GM19239 (cell line): Measurements from ENCODE around the gene TRAK1.

ENCODE experiments used
- DNase-seq: peaks from one replicate; pipeline ENCODE4 v3.0.0; 2011; ENCODE audit warnings: low spot score; ENCODE audit not compliant: insufficient read length
- FAIRE-seq: peaks from 2 replicates; lab custom pipeline; 2011; peaks lifted over from hg19 to GRCh38; lab: Jason Lieb, UNC

TRAK1 gene

DNA sequence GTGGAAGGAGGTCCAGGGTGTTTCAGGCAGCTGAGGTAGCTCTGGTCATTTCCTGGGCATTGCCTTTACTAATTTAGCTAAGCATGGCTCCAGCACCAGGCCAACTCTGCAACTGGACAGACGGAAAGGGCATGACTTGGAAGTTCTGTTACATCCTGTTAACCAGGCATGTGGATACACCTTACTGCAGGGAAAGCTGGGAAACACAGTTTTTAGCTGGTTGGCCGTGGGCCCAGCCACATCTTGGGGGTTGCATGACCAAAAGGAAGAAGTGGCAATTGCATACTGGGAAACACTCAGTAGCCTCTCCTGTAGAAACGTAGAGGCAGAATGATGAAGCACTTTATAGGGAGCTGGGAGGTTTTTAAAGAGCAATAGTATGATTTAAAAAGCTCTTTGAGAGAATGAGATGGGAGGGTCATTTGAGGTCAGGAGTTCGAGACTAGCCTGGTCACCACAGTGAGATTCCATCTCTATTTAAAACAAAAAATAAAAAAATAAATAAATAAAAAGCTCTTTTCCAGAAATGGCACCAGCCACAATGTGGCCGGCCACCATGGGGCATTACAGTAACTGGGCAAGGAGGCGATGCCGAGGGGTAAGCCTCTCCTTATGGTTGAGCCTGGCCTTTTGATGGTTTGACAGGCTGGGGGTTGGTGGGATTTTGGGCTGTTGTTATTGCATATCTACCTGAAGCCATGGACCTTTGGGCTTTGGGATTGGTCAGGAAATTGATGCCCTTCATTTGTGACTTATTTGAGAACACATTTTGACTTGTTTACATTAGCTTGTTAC, 28.6 kb downstream of the TRAK1 start:
- DNase-seq: no peak
- FAIRE-seq: no peak

DNA sequence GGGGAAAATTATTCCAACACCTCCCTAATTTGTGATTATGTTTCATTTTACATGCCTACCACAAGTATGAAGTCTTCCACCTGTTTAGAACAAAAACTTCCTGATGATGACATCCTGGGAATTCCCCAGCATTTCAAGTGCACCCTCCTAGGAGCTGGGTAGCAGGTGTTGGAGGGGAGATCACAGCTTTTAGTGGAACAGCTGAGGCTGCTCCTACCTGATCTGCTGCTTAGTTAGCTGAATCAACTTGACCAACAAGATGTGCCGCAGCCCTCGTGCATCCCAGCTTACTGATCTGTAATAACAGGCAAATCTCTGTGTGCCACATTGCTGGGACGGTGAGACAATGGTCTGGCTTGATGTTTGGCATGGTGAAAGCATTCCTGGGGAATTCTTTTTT, 29.7 kb downstream of the TRAK1 start:
- no peak for FAIRE-seq

DNA sequence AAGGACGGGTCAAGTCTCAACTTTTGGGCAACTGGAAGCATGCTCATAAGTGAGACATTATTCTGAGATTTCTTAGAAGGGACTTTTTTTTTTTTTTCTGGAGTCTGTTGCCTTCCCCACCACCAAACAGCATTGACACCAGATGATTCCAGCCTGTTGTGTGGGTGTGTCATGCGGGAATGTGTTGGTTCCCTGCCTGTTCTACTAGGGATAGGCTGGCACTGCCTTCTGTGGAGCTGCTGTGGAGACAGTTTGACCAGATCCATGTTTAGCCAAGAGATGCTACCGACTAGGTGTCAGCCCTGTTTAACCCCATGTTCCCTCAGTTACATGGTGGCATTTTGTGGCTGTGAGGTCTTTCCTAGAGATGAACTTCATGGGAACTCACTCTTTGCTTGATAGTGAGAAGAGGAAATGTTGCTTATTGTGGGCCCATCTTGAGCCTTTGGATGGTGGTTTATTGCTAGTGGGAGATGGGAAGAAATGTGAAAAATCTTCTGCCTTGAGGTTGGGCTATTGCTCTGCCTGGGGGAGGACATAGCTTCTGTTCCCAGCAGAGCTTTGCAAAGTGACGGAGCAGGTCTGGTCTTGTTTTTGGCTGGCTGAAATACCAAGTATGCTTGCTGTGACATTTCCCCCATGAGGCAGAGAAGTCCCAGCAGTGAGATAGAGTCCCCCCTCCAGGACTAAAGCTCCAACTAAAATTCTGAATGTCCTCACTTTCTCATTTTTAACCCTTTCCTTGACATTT, 31.3 kb downstream of the TRAK1 start:
- DNase-seq (no peak), FAIRE-seq (no peak)

More for the DNA sequence above, 29.7 kb downstream of the TRAK1 start:
- no peak for DNase-seq

DNA sequence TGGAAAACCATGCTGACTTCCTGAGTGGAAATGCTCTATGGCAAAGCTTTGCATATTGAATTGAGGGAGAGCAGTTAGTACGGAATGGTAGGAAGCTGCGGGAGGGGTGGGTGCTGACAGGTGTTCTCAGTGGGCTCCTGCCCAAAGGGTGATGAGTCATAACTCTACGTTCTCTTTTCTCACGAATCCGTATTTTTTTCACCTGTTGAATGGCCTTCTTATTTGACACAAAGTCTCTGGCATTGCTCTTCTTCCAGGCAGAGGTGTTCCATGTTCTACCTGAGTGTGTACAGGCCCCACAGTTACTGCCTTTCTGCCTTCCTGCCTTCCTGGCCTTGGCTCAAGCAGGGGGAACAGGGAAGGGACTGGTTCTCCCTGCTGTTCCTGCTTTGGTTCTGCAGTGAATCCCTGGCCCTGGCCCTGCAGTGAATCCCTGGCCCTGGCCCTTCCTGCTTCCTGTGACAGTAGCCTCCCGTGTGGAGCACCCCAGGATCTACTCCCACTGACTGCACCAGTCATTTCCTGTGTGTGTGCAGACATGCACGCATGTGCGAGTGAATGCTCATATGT, 31.9 kb downstream of the TRAK1 start:
- DNase-seq: no peak
- FAIRE-seq: peak; percentile 76

DNA sequence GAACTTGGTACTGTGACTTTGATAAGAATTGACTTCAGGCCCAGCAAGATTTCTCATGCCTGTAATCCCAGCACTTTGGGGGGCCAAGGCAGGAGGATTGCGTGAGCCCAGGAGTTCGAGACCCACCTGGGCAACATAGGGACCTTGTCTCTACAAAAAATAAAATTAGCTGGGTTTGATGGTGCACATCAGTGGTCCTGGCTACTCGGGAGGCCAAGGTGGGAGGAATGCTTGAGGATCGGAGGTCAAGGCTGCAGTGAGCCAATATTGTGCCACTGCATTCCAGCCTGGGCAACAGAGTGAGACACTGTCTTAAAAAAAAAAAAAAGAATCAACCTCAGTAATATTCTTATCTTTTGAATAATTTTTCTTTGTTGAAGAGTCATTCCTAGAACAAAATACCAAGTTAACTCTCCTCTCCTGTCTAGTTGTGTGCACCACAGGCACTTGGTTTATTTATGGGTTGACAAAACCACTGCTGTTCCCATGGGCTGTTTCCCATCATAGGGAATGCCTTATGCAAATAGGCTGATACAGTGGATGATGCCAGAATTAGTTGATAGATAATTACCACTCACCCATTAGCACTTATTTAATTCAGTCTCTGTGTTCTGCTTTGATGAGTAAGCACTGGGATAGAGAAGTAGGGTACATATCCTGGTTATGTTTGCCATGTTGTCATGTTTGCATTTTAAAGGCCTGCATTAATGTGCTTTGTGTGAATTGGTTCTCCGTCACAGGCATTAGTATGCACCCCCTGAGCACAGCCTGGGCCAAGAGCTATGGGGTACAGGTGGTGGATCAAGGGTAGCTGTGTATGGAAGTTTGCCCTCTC, 32.9 kb downstream of the TRAK1 start:
- FAIRE-seq (no peak), DNase-seq (no peak)

DNA sequence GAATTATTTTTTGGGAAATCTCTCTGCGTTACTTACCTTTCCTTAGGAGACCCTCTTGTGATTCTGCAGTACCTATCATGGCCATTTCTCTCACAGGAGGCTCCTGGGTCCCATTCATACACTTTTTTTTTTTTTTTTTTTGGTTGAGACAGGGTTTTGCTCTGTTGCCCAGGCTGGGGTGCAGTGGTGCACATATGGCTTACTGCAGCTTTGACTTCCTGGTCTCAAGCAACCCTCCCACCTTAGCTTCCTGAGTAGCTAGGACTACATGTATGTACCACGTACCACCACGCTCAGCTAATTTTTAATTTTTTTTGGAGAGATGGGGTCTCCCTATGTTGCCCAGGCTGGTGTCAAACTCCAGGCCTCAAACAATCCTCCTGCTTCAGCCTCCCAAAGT, 36.1 kb downstream of the TRAK1 start:
- FAIRE-seq (no peak), DNase-seq (no peak)

DNA sequence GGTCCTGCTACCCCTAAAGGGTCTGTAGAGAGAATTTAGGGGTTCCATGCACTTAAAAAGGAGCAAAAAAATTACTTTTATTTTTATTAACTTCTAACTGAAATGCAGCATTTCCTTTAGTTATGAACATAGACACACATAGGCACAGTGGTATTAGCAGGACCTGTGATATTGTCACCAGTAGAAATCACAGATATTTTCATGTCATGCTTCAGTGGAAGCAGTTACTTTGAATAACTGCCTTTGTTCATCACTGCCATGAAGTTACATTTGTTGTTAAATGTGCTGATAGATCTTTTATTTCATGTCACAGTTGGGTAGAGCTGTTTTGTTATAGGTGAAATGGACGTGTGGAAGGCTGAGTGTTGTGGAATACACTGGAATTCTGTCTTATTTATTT, 37.4 kb downstream of the TRAK1 start:
- DNase-seq (no peak), FAIRE-seq (no peak)

DNA sequence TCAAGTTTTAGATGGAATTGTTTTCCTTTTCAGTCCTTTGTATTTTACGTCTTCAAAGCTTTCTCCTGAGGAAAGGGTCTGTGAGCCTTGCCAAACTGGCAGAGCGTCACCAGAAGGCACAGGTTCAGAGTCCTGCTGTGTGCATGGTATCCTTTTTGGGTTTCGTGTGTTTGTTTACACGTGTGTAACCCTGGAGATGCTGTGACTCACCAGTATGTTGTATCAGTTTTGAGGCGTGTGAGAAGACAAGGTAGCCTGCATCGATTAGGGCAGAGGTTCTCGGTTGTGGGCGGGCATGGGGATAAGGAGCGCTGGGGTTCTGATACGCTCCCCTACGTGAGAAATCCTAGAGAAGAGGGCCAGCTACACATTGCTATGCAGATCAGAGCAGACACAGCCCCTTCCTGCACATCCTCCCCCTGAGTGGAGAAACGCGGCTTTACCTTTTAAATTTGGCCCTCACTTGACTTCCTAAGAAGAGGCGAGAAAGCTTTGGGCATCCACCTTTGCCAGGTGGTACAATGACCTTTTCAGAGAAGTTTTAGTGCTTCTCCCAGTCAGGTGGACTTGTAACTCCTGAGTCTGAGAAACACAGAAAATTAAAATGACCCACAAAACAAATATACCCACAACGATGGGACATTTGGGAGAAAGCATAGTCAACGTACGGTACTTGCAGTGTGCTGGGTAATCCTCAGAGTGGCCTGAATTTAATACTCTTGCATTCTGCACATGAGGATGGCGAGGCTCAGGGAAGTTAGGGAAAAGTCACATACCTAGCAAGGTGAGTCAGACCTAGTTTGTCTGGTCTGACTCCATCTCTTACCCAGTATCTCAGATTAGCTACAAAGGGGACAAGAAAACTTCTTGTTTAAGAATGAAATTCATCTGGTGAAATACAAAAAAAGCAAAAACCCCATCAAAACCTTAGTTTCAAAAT, 38.1 kb downstream of the TRAK1 start:
- FAIRE-seq (peak; percentile 92), DNase-seq (no peak)

DNA sequence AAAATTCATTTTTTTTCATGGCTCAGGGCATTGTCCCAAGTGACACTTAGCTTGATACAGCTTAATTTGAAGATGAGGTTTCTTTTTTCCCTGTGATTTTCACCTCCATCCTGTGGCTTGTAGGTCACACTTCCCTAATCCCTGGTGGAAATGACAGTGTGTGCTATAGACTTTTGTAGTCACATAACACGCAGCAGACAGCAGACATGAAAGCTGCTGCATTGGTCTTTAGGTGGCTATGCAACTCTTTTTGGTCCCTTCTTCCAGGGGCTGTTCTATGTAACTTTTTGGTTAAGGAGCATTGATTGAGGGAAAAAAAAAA, 38.8 kb downstream of the TRAK1 start:
- DNase-seq: no peak
- FAIRE-seq: peak; percentile 37

DNA sequence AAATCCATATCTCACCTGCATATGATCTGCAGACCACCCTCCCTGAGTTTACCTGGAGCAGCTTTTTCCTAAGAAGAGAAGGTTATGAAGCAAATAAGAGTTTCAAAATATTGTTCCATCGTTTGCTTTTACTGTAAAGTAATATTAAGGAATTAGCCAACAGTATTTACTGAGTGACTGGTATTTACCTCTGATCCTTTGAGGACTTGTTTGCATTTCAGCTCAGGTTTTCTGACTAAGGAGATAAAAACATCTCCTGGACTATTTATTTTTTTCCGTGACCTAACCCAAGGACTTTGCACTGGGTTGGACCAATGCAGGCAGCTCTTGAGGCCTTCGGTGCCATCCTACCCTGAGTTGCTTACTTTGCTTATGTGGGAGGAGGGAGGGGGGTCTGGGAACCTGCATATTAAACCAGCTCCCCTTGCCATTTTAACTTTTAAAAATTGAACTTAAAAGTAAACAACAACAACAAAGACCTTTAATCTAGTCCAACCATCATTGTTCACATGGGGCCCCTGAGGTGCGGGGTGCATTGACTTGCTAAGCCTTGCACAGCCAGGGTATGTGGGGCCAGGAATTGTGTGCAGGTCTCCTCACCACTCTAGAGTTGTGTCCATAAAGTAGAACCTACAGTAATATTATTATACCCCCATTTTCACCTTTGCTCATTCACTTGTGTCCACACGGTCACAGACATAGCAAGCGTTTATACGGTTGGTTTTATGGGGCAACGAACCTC, 39.3 kb downstream of the TRAK1 start:
- no peak for FAIRE-seq
- DNase-seq: no peak

DNA sequence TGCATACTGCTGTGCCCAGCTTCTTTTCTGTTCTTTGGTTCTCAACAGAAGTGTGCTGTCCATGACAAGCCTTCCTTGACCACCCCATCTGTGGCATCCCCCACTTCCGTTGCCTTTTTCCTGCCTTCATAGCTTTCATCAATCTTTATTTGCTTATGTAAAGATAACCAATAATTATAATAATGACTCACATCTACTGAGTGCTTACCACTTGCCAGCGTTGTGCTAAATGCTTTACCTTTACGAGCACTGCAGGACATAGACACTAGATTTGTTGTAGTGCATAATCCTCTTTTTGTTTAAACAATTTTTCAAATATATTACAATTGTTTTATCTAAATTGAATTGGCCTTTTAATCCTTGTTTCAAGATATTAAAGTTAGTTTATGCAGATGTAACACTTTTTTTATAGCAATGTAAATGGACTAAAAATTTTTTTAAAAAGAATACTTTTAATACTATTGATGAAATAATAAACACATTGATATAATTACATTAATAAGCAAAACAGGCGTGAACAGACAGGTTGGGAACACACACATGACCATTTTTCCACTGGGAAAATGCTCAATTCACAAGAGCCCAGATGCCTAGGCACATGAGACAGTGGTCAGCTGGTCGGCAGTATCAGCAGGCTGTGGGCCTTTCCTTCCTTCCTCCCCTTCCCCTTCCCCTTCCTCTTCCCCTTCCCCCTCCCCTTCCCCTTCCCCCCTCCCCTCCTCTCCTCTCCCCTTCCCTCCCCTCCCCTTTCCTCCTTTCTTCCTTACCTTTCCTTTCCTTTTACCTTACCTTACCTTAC, 42.5 kb downstream of the TRAK1 start:
- FAIRE-seq (no peak), DNase-seq (no peak)

DNA sequence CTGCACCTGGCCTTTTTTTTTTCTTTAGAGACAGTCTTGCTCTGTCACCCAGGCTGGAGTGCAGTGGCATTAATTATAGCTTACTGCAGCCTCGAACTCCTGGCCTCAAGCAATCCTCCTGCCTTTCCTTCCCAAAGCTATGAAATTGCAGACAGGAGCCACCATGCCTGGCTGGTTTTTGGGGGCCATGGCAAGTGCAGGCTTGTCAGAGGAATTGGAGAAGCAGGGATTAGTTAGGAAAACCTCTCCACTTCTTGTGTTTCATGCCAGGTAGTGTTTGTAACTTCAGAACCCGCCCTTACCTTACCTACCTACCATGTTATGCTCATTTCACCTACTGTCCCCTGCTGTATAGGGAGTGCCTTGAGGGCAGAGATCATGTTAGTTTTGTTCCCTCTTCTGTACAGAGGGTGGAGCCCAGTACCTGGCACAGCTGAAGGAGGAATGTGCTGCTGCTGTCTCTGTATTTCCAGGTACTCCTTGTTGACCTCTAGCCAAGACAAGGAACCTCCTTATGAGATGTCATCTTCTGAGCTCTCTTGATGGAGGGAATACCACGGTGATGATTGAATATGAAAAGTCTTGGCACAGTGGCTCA, 43.8 kb downstream of the TRAK1 start:
- no peak for DNase-seq
- no peak for FAIRE-seq

DNA sequence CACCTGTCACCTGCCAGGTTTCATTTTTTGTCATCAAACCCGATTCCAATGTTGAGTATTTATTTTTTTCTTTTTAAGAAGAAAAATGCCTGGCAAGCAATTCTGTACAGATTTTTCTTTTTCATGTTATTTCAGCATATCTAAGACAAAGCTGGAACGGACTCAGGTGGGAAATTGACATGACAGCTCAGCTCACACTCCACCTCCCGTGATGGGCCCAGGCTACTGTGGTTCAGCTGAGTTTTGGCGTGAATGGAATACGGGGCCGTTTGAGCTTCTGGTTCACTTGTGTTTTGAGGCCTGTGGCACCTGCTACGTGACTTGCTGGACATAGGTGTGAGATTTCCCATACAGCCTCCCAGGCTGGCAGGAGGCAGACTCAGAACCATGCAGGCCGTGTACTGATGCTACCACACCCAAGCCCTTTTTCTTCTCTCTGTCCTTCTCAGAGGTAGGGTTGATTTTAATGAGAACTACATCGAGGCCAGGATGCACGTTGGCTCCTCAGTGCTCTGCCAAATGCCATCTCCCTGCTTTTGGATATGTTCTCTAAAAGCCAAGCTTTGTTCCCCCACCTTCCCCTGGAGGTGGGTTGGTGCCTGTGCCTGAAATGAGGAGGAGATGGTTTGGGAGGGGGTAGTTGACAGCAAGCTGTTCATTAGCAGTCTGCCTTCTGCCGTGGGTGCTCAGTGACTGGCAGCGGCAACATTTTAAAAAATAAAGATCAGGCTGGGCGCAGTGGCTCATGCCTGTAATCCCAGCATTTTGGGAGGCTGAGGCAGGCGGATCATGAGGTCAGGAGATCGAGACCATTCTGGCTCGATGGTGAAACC, 48.7 kb downstream of the TRAK1 start:
- FAIRE-seq (no peak), DNase-seq (no peak)

DNA sequence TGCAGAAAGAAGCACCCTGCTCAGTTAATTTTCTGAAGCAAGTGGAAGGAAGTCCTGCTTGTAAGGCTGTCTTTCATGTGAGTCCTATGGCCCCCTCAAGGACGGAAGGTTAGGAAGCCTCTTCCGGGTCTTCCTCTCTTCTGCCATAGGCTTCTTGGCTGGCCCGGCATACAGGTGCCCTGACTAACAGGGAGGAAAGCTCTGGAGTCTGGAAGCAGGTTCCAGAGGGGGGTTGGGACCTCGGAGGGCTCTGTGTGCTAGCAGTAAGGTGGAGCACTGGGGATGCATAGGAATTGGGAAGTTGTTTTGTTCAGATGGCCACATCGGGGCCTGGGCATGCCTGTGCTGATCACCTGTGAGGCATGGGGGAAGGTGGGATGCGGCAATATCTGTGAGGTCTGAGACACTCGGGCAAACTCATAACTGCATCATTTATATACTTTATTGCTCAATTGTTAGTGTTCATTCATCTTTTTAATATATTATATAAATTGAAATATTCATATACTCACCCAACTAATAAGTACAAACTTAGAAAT, 49.6 kb downstream of the TRAK1 start:
- DNase-seq (no peak), FAIRE-seq (no peak)

DNA sequence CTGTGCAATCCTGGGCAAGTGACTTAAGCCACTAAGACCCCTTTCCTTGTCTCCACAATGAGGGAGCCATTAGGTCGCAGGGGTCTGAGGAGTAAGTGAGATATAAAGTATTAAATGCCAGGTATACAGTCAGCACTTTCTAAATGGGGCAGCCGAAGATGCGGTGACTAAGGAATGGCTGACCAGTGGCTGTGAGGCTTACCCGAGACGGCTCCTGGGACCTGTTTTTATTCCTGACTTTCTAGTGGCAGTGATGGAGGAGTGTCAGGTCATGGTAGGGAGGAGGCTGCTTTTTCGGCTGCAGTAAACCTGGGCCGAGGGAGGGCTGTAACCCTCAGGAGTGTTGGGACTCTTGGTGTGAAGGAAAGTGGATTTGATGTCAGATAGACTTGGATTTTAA, 52.3 kb downstream of the TRAK1 start:
- no peak for FAIRE-seq

DNA sequence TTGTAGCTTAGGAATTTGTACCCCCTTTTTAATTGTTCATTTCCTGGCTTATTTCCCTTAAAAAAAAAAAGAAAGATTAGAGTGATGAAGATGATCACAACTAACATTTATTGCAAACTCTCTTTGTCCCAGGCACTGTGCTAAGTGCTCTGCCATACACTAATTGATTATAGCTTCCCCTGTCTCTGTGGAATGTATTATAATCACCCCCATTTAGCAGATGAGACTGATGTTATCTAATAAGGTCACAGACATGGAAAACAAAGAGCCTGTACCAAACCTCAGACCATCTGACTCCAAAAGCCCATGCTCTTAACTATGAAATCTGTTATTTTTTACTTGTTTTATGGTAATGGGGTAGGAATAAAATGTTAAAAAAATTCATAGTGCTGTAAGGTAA, 53.1 kb downstream of the TRAK1 start:
- DNase-seq (no peak), FAIRE-seq (no peak)

More for the DNA sequence above, 52.3 kb downstream of the TRAK1 start:
- no peak for DNase-seq
